ENCODE data around the gene THSD7A.

THSD7A gene

DNA sequence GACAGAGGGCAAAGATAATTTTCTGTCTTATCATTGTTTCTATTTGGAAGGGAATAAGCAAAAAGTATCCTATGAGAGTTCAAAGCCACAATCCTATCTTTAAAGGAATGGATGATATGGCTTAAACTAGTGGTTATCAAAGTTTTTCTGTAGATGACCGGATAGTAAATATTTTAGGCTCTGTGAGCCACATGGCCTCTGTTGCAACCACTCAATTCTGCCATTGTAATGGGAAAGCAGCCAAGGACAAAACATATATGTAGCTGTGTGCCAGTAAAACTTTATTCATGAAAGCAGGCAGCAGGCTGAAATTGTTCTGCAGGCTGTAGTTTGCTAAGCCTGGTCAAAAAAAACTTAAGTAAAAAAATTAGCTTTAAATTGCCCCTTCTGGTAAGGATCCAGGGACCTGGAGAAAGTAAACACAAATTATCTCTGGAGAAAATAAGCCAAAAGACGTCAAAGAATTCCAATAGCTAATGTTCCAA, 73.3 kb downstream of the THSD7A start:
- H3K4me3 ChIP-seq (ENCODE audit: low read depth, low read length): no peak overlapping the region
- in situ Hi-C loops (cut with HindIII; ENCODE audit: low sequenced_read_pairs): no loop called here
- no peak for DNase-seq (ENCODE audit: low read depth)
- TF ChIP-seq, protein P1, sequence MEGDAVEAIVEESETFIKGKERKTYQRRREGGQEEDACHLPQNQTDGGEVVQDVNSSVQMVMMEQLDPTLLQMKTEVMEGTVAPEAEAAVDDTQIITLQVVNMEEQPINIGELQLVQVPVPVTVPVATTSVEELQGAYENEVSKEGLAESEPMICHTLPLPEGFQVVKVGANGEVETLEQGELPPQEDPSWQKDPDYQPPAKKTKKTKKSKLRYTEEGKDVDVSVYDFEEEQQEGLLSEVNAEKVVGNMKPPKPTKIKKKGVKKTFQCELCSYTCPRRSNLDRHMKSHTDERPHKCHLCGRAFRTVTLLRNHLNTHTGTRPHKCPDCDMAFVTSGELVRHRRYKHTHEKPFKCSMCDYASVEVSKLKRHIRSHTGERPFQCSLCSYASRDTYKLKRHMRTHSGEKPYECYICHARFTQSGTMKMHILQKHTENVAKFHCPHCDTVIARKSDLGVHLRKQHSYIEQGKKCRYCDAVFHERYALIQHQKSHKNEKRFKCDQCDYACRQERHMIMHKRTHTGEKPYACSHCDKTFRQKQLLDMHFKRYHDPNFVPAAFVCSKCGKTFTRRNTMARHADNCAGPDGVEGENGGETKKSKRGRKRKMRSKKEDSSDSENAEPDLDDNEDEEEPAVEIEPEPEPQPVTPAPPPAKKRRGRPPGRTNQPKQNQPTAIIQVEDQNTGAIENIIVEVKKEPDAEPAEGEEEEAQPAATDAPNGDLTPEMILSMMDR (IDR thresholded peaks at IDR 0.05; ENCODE audit: low read depth, low read length, missing control alignments): no peak

- DNase-seq (ENCODE audit: low read depth): no peak
- H3K4me3 ChIP-seq (ENCODE audit: low read depth, low read length): no peak overlapping the region
- in situ Hi-C loops (cut with HindIII; ENCODE audit: low sequenced_read_pairs): no loop called here
- TF ChIP-seq, protein P1 (IDR thresholded peaks at IDR 0.05; ENCODE audit: low read depth, low read length, missing control alignments): no peak
Observed at GRCh38 chr7:11757153-11757552, 74.8 kb downstream of the THSD7A start.

DNA sequence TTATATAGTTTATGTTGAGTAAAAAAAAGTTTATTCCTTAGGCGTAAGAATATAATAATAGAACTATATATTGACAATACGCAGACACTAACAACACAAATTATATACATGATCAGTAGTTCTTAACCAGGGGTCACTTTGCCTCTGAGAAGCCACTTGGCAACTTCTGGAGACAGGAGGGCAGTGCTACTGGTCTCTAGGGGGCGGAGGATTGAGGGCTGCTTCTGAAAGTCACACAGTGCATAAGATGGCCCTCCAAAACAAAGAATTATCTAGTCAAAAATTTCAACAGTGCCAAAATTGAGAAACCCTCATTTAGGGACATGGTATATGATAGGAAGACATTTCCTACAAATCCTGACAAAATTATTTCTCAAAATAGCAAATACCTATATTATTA, 77.1 kb downstream of the THSD7A start:
- H3K4me3 ChIP-seq (ENCODE audit: low read depth, low read length): no peak overlapping the region
- in situ Hi-C loops (cut with HindIII; ENCODE audit: low sequenced_read_pairs): no loop called here
- TF ChIP-seq, protein P1 (IDR thresholded peaks at IDR 0.05; ENCODE audit: low read depth, low read length, missing control alignments): no peak
- no peak for DNase-seq (ENCODE audit: low read depth)

- in situ Hi-C loops (cut with HindIII; ENCODE audit: low sequenced_read_pairs): no loop called here
- TF ChIP-seq, protein P1 (IDR thresholded peaks at IDR 0.05; ENCODE audit: low read depth, low read length, missing control alignments): no peak
- no peak overlapping the region for H3K4me3 ChIP-seq (ENCODE audit: low read depth, low read length)
- no peak for DNase-seq (ENCODE audit: low read depth)
Observed at GRCh38 chr7:11754123-11754522, 77.9 kb downstream of the THSD7A start.

DNA sequence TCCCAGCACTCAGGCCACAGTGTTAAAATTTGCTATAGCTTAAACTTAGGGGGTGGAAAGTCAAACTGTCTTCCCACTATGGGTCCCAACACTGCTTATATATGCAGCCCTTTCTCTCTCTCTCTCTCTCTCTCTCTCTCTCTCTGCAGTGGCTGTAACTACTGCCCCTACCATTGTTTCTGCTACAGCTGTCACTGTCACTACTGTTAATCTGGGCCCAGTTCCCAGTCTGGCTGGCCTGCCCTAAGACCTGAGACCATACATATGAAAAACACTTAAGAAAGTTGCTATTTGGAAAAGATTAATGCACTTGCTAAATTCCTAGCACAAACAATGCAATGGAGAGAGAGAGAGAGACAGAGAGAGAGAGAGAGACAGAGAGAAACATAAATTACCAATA, 78.6 kb downstream of the THSD7A start:
- H3K4me3 ChIP-seq (ENCODE audit: low read depth, low read length): no peak overlapping the region
- DNase-seq (ENCODE audit: low read depth): no peak
- TF ChIP-seq, protein P1 (IDR thresholded peaks at IDR 0.05; ENCODE audit: low read depth, low read length, missing control alignments): no peak
- in situ Hi-C loops (cut with HindIII; ENCODE audit: low sequenced_read_pairs): no loop called here

GRCh38 chr7:11751807-11752389, 80.1 kb downstream of the THSD7A start:
- TF ChIP-seq, protein P1 (IDR thresholded peaks at IDR 0.05; ENCODE audit: low read depth, low read length, missing control alignments): no peak
- in situ Hi-C loops (cut with HindIII; ENCODE audit: low sequenced_read_pairs): no loop called here
- no peak for DNase-seq (ENCODE audit: low read depth)
- H3K4me3 ChIP-seq (ENCODE audit: low read depth, low read length): no peak overlapping the region

Measured in astrocyte of the cerebellum (primary cell).